GM19463 (cell line): ENCODE measurements around the gene CLN6.
"Not testable (repeated sequence)": the region's sequence is repeated elsewhere in the genome, so short reads cannot be mapped to it uniquely, and the experiment has no call there.

Source experiments
- ATAC-seq: cut with Tn5 transposase; IDR thresholded peaks from one replicate; pipeline ENCODE4 v1.9.1; 2021; ENCODE audit warnings: mild to moderate bottlenecking, moderate library complexity; ENCODE audit not compliant: unreplicated experiment

The CLN6 gene

DNA sequence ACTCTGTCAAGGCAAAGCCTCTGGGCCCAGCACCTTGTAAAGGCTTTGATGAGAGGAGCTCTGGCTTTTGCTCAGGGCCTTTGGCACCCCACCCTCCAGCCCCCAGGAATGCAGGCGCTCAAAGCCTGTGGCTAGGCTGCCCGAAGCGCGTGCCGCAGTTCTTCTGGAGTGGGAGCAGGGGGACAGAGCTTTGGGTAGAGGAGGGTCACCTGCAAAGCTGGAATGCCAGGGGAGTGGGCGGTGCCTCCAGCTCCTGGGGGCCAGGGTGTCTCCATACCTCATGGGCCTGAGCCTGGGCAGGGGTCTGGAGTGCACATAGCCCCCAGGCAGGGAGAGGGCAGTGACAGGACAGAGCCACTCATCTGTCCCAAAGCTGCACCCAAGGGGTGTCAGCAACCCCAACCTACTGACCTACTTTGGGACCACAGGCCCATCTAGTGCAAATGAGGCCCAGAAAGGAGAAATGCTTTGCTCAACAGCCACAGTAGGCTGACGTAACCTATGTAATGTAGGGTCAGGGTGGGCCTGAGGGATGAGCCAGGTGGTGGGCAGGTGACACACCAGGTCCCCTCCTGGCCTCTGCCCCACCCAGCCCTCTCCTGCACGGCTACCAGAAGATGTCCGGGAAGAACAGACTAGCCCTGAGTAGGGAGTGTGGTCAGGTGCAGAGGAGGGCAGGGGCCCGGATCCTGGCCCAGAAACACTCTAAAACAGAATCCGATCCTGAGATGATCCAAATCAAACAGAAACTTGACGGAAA is 22.2 kb downstream of the CLN6 start:
- no peak for ATAC-seq

DNA sequence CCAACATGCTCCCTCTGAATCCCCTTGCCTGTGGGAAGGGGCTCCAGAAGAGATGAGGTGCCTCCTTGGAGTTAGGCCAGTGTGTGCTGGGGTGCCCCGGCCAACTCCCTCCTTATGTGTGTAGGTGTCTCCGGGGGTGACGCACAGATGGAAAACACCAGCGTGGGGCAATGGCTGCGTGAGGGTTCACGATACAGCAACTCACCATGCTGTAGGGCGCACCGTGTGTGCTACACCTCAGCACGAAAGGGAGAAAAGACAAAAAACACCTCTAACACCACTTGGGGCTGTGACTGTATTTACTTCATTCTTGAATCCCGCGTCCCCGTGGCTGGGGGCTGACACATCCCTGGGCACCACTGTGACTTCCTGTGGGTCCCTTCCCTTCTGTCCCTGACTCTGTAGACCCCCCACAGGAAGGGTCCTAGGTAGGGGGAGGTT is 22.8 kb downstream of the CLN6 start:
- no peak for ATAC-seq

DNA sequence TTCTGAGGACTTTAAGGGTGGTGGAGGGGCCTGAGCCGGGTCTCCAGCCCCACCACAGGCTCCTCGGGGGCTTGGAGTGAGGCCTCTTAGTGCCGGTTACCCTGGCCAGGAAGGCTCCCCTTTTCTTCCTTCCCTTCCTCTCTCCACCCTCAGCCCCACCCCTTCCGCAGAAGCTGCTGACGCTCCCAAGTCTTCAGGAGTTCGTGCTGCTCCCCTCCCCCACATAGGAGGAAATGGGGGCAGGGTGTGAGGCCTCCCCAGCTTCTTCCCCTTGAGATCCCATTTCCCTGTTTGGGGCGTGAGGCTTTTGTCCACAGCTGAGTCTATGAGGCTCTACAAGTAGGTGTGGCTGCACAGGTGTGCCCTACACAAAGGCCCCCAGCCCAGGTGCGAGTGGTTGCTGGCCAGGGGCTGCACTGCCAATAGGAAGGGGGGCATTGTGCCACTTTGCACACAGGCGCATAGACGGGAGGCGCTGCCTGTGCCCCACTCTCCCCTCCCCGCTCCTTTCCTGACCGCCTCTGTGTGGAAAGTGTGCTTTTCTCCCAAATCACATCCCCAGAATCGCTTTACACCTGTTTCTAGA is 23.5 kb downstream of the CLN6 start:
- ATAC-seq = no peak

DNA sequence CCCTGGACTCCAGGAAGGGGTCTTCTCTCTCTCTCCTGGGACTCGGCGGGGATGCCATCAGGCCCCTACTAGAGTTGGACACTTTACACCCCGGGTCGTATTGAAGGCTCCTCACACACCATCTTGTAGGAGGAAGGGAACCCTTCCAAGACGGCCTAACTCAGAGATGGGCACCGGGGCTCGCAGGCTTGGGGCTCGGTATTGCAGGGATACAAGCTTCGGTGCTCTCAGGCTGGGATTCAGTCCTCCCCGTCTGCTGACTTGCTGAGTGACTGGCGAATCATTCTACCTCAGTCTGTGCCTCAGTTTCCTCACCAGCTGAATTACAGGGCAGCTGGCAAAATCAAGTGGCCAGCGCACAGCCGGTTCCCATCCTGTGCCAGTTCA is 24.0 kb downstream of the CLN6 start:
- ATAC-seq = no peak

DNA sequence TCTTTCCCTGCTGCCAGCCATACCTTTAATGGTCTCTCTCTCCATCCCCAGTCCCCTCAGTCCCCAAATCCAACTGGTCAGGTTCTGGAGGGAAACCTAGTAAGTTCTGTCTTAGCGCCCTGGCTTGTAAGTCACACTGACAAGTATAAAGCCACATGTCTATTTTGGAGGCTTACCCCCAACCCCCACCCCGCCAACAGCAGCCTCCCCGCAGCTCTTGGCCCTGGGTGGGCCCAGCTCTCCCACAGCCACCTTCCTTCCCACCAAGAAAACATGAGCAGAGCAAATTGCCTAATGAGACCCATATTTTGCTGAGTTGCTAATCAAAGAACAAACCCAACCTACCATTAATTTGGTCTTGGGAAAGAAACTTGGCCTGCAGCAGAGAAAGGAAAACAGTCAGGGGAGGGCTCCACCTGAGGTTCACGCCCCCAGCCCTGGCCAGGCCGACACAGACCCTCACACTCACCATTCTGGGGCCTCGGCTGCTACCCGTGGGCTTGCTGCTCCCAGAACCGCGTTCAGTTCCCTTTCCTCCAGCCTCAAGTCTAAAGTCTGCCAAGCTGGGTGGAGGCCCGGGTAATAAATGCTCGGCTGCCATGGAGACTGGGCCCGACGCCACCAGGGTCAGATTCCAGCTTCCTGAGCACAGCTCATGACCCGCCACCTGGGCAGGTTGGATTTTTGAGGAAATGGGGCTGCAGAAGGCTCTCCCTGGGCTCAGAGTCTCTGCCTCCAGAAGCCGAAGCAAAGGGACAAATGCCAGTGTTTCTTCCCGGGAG is 24.6 kb downstream of the CLN6 start, which contains the start of gene CALML4:
CALML4 (minus strand) TSS at position 557 of the 782 bp plus-strand sequence; CDS start at position 472, 85 bp downstream.
- ATAC-seq = no peak

DNA sequence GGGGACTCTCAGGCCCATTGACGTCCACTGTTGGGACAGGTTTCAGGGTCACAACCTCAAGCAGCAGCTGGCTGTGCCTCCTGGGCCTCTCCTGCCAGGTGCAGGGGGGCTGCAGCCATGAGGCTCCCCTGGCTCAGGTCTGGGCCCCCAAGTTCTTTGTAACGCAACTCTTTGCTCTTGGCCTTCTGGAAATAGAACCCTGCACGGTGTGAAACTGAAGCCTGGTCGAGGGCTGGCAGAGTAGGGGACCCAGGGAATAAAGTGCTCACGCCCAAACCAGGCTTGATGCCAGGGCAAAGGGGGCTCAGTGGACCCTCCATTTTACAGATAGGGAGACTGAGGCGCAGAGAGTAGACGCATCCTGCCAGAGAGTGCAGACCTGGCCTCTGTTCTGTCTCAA is 25.2 kb downstream of the CLN6 start:
- ATAC-seq = no peak

DNA sequence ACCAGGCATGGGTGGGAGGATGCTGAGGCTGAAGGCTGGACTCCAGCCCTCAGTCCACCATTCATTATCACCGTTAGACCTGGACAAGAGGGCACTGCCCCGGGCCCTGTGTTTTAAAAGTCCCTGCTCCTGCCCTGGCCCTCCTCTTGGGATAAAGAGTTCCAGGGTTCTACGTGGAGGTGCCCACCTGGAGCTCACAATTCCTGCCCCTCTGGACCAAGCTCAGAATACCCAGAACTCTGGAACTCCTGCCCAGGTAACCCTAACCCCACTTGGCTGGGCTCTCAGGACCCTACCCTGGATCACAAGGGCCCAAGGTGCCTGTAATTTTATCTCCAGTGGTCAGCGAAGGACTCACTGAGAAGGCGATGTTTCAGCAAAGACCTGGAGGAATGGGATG is 25.6 kb downstream of the CLN6 start:
- ATAC-seq = no peak

DNA sequence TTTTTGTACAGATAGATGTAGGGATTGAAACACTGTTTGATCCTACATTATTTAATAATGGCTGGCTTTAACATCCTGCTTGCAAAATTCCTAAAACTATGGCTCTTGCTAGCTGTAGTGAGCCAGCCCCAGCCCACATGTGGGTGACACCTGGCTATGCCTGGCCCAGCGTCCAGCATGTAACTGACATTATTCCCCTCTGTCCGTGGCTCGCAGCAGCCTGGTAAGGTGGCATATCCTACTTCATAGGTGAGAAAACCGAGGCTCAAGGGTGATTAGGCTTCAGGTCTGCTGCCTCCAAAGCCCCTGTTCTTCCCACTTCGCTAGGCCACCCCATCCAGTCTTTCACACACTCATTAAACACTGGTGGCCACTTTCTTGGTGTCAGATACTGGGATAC is 26.0 kb downstream of the CLN6 start:
- no peak for ATAC-seq

DNA sequence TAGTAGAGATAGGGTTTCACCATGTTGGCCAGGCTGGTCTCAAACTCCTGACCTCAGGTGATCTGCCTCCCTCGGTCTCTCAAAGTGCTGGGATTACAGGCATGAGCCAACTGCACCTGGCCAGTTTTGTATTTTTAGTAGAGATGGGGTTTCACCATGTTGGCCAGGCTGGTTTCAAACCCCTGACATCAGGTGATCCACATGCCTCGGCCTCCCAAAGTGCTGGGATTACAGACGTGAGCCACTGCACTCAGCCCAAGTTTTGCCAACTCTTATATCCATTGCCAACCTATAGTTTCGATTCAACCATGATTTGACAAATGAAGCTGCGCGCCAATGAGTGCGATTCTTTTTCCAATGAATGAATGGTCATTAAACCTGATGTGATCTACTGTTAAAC is 26.5 kb downstream of the CLN6 start:
- ATAC-seq = not testable (repeated sequence)

DNA sequence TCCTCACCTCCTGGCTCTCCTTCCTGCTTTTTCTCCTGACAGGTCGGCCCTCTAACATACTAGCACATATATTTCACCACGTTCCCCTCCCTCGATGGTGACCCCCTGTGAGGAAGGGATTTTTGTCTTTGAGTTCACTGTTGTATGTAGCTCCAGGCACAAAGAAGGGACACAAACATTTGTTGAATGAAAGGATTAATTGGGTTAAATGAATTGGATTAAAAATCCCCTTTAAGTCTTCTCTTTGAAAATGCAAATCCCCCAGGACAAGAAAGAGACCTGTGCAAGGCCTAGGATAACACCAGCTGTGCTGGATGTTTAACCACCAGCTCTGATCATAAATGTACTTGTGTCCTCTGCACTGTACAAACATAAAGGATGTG is 27.7 kb downstream of the CLN6 start:
- no peak for ATAC-seq

DNA sequence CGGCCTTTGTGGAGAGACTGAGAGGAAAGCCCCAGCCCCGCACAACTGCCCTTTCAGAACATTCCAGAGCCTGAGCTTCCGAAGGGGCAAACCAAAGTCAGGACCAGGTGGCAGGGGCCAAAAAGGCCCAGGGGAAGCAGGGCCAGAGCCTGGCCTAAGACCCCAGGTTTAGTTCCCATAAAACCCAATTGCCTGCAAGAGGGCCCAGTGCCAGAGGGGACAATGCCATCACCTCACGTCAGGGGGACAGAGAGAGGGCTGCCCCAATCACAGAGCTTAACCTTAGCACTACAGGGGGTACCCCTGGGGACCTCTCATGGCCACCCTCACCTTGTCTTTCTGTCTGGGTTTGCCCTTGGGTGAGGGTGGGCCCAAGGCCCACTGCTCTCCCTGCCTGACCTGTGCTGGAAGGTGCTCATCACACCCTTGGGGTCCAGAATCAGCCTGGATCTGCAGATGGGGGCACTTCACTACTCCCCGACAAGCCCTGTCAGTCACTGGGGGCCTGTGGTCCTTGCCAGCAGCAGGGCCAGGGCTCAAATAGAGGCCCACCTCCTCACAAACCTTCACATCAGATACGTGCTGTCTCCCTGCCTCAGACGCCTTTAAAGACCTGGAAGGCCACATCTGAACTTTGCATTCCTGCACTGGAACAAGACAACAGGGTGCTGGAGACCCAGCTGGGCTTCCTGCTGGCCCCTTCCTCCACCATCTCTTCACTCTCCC is 28.2 kb downstream of the CLN6 start:
- ATAC-seq = no peak

DNA sequence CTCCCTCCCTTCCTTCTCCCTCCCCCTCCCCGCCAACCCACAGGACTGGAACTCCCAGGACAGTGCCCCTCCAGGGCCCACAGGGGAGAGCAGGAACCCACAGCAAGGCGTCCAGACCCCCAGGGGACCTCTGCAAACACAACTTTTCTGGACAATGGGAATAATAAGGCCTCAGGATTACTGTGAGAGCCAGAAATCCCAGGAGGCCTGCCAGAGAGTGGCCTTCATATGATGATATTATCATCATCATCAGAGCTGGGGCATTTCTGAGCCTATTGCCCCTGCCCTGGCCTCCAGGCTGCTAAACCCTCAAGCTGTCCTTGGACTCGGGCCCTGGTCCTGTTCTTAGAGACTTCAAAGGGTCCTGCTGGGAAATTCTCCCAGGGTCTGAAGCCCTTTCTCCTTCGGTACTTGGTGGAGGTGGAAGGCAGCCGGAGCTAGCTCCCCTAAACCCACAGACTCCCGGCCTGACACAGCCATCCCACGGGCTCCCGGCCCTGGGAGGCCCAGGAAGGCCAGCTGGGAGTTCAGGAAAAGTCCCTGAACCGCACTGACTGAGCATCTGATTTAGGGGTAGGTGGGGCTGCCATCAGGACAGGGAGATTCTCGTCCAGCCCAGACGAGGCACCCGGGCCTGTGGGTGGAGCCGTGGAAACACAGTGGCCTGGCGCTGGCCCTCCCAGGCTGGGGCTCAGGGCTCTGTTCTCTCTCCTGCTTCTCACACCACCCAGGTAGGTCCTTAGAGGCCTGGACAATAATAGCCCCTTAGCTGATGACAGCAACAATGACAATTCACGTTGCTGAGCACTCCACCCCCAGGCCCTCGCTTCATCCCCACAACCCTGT is 29.3 kb downstream of the CLN6 start:
- ATAC-seq = no peak

DNA sequence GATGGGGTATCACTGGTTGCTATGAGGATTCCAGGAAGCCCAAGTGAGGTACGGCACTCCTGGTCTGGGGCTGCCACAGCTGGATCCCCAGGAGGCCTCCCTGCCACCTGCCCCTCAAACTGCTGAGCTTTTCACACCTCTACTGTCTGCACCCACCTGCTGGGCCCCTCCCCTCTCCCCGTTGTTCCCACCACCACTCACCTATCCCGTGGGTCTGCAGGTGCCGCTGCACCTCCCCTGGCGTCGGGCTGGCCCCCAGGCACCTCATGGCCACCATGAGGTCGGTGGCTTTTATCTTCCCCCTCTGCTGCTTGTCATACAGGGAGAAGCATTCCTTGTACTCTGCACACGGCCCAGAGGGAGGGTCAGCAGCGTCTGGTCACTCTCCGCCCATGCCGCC is 30.2 kb downstream of the CLN6 start:
- ATAC-seq = no peak

DNA sequence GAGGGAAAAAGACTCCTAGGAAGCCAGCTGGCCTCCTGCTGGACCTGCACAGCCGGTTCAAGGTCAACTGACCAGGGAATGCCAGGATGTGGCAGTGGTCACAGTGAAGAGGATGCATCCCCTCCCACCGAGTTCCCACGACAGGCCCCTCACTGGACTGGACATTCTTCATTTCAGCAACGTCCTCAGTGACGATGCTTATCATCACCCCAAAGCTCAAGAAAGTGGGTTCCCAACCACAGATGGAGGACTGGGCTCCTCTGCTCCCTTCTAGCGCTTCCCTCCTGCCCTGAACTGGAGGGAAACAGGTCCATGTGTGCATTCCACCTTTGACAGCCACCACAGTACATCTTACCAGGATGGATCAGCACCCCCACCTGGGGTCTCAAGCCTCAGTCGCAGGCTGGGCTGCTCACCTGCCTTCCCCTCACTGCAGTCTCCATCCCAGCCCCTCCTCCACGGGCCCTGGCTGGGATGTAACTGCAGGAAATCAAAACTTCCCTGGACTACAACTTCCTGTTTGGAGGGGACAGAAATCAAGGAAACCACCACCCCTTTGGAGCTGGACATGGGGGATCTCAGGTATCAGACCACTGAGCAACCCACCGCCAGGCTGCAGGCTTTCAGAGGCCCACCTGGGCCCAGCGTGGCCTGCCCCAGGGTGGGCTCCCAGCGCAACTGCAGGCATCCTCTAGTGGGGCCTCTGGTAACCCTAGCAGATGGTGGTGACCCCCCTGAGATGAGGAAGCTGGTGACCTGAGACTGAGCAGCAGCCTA is 31.7 kb downstream of the CLN6 start:
- ATAC-seq = no peak

DNA sequence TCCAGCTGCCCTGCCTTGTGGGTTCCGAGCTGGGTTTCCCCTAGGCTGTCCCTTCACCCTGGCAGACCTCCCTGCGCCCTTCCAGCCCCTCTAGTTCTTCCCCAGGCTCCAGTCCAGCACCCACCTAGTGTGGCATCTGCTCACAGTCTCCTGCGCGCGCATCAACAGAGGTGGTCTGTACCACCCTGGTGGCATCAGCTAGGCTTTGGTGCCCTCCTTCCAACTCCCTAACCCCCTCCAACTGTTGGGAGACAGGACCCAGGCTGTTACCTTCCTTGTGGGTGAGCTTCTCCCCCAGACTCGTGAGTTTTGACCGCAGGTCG is 32.4 kb downstream of the CLN6 start:
- ATAC-seq = no peak

DNA sequence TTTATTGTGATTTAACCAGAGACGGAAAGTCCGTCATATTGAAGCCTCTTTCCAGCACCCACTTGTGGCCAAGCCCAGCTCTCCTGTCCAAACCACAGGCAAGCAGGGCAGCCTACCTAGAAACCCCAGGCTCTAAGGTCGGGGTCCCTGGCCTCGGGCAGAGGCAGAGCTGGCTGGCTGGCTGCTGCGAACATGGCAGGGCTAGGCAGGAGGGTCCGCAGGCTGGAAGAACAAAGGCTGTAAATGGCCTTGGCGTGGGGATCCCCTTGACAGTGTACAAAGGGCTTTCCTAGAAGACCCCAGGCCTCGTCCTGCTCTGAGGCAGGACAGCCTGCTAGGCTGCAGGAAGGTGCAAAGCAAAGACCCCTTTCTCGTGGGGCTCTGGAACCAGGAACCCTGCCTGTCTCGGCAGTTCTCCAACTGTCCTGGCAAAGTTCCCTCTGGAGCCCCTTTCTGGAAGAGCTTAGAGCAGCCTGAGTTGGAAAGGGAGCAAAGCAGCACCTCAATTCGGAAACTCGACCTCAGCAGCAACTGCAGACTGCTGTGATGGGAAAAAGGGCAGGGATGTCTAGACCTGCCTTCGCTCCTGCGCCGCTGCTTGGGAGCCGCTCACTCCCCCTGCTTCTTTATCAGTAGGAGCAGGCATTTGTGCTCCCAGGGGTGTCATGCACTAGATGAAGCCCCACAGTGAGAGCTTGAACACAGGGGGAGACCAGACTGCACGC is 32.9 kb downstream of the CLN6 start:
- no peak for ATAC-seq

DNA sequence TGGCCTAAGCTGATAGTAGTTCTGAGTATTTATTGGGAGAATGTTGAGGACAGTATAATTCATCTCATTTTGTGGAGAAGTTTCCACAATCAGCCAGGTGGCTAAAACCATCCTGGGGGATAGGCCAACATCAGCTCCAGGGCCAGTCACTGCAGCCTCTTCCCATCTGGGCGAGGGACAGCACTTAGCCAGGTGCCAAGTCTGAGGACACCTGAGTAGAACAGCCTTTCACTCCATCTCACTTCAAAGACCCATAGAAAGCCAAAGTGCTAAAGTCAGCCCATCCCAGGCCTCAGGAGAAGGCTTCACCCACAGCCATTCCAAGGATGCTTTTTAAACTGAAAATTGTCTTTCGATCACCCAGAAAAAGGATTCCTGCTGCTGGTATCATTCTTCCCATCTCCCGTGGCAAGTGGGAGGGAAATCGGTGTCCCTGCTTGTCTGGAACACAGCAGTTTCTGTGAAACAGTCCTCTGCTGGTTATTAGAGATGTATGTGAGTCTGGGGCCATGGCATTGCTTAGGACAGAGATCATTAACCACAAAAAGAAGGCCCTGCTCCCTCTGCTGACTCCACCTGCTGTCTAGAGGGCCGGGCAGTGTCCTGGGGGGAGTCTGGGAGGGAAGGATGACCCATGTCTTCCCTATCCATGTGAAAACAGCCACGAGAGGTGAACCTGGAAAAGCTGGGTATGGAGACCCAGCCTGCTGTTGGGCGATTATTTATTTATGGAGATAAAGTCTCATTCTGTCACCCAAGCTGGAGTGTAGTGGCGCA is 34.0 kb downstream of the CLN6 start:
- no peak for ATAC-seq

DNA sequence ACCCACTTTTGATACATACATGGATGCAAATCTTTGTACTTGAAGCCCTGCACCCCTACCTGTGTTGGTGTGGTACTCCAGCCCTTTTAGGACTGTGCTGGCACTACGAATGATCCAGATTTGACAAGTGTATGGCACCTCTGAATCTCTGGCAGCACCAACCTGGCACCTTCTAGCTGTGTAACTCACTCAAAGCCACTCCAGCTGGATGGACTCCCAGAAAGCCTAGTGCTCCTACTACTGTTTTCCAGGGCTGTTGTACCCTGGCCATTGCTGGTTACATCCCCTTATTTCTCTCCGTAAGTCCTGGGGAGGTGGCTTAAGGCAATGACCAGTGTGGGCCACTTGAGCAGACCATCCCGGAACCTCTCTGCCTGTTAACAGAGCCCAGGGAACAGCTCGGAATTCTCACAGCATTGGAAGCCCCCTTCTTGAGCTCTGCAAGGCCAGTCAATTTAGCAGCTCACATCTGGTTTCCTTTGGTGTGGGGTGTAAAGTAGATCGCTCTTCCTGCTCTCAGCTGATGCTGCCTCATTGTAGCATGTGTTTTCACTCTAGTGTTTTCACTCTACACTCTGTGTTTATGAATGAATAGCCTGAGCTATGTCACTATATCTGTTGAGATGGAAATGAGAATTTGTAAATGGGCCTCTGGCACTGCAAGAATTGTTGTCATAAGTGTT is 36.6 kb downstream of the CLN6 start:
- no peak for ATAC-seq
